HG03280 (cell line): ENCODE data around the gene BTN2A1.
"Not testable (repeated sequence)": the region's sequence is repeated elsewhere in the genome, so short reads cannot be mapped to it uniquely, and the experiment has no call there.

Source experiments
- ATAC-seq: cut with Tn5 transposase; IDR thresholded peaks from one replicate; pipeline ENCODE4 v1.9.1; 2021; ENCODE audit warnings: mild to moderate bottlenecking, moderate library complexity; ENCODE audit not compliant: unreplicated experiment

BTN2A1 gene

DNA sequence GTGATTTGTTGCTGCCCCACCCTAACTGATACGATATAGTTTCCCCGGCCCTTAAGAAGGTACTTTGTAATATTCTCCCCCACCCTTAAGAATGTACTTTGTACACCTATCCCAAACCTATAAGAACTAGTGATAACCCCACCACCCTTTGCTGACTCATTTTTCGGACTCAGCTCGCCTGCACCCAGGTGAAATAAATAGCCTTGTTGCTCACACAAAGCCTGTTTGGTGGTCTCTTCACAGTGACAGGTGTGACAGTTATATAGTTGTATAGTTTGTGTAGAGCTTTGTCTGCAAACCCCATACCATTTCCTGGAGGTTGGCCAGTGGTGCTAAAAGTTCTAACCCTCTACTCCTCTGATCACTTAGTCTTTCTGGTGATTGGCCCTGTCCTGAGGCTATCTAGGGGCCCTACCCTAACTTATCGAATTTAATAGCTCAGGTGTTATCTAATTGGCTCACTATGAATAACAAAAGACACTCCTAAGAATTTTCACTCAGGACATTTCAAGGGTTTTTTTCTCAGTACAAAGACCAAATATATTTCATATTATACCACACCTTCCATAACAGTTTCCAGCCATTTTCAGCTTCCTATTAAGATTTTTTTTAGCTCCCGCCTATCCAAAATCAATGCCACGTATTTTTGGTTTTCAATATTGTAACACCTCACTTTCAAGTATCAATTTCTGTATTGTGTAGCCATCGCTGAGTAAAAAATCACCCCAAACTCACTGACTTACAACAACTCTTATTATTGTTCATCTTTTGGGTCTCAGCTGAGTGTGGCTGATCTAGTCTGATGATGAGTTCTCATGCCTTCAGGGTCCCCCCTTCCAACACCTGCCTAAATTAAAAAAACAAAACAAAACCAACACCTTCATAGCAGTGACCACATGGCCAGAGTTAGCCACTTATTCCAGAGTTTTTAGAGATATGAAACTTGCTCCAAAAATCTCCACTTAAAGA is 32.5 kb downstream of the BTN2A1 start:
- ATAC-seq: no peak

DNA sequence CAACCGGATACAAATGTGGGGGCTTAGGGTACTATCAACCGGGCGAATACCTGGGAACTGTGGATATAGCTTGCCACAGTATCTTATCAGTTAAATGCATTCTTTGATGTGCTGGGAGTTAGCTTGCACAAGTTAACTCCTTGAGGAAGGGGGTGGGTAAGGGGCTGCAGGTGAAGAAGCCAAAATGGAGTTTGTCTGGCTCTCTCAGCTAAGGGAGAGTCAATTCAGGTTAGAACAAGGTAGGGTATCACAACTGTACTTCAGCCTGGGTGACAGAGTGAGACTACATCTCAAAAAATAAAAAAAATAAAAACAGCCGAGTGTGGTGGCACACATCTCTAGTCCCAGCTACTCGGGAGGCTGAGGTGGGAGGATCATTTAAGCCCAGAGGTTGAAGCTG is 33.8 kb downstream of the BTN2A1 start:
- no peak for ATAC-seq

DNA sequence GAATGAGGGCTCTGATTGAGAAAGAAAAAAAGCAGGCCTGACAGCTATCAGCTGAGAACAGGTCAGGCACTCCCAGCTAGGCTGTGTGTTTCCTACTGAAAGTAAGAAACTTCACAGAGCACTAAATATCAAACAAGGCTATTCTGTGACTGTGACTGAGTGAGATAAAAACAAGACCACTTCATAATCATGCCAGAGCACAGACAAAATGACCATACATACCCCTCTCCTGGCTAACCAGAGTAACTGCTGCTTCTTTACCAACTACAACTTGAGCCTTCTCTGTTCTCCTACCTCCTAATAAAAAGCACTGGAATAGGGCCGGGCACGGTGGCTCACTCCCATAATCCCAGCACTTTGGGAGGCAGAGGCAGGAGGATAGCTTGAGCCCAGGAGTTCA is 35.5 kb downstream of the BTN2A1 start:
- no peak for ATAC-seq

DNA sequence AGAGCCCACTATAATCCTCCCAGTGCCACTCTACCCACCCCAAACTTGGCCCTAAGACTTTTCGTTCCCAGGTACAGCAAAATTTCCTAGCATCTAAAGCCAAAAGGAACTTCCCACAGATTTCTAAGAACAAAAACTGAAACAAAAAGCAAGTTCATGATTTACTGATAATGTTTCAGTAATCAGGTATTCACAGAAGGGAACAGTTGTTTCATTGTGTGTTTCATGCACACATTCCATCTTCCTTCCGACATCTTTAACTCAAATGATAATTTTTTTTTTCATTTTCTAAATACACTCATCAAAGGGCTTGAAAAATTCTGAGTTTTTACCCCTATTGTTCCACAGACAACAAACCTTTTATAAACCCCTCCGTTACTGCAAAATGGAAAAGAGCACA is 36.4 kb downstream of the BTN2A1 start:
- no peak for ATAC-seq

DNA sequence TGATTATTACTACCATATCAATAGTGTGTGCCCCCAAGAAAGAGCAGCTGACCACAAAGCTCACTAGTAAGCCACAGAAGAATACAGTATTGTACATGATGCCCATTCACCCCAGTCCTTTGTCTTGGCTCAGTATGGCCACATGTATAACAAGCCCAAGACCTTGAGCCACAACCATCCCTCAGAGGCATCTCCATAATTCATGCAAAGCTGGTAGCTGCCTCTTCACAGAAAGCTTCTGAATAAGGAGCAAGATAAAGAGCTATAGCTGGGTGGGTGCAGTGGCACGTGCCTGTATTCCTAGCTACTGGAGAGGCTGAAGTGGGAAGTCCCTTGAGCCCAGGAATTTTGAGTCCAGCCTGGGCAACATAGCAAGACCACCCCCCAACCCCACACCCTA is 37.5 kb downstream of the BTN2A1 start:
- ATAC-seq: no peak

DNA sequence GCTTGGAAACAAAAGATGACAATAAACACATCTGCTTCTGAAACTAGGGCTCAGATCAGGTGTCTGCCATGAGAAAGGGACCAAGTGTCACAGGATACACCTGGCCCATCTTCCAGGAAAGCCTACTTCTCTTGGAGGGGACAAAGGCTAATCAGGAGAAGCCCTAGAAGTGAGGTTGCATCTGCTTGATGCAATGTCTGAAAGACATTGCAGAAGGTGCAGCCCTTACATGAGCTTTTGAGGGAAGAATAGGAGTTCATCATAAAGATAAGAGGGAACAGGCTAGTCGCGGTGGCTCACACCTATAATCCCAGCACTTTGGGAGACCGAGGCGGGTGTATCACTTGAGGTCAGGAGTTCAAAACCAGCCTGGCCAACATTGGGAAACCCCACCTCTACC is 39.9 kb downstream of the BTN2A1 start:
- ATAC-seq: no peak

DNA sequence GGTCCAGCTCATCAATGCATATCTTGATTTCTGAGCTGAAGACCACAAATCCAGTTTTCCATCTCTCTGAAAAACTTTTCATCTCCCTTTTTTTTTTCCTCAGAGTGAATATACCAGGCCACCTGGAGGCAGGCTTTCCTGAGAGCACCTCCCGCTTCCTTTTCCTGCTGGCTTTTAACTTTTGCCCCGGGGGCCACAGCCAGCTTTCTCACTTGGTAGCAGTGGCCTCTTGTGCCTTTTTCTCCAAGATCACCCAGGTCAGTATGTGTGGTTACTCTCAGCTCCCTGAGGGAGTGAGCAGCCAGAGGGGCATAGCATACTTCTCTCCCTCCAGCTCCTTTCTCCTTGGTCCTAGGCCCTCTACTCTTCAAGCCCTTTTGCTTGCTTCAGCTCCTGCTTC is 42.3 kb downstream of the BTN2A1 start, which contains the start of gene BTN1A1:
TSS of gene BTN1A1 (plus strand) at position 202 of the 400 bp plus-strand sequence. CDS start 984 bp downstream, outside the sequence.
- ATAC-seq: no peak

DNA sequence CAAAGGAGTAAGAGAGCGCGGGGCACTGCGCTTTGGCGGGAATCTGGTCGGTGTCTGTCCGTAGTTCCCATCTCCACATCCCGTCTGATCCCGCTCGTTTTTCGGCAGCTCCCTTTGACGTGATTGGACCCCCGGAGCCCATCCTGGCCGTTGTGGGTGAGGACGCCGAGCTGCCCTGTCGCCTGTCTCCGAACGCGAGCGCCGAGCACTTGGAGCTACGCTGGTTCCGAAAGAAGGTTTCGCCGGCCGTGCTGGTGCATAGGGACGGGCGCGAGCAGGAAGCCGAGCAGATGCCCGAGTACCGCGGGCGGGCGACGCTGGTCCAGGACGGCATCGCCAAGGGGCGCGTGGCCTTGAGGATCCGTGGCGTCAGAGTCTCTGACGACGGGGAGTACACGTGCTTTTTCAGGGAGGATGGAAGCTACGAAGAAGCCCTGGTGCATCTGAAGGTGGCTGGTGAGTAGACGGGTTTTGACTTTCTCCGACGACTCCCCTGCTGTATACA is 43.8 kb downstream of the BTN2A1 start:
- ATAC-seq: no peak

DNA sequence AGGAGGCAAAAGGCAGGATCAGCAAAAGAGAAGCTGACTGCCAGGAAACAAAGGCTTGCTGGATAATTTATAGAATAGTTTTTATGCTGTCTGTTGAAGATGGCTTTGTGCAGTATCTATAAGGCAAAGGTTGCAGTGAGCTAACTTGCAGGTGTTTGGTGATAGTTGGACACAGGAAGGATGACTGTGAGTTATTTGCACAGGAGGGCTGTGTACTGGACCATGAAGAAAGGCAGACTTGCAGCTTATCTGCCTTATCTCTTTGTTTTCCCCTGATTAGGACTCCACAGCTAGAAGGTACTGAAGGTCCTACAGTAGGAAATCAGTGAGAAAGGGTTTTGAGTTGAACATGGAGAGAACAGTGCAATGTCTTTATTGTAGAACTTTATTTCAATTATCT is 44.4 kb downstream of the BTN2A1 start:
- no peak for ATAC-seq

DNA sequence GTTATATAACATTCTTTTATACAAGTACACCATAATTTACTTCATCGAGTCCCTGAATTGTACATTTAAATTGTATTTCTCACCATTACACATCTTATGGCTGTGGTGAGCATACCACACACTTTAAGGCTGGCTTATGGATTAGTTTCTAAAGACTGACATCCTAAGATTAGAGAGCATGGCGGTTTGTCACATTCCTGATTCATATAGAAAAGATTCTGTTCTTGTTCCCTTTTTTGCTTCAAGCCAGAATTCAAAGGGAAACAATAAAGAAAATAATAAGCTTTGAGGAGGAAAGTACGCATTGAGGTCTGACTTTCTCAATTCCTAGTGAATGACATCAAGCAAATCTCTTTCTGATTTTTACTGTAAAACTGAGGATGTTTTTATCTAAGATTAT is 44.9 kb downstream of the BTN2A1 start:
- ATAC-seq: no peak

DNA sequence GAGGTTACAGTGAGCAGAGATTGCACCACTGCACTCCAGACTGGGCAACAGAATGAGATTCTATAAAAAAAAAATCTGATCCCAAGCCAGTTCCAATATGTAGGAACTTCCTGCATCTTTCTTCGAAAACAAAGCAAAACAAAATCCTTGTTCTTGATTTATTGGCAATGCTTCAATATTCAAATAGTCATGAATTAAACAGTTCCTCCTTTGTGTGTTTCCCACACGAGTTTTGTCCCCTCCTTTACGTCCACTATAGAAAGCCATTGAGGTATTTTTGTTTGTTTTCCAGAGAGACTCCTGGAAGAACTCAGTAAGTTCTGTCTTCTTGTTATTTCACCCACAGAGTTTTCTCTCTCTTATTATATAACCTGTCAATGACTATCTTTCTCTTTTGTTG is 49.9 kb downstream of the BTN2A1 start:
- ATAC-seq: no peak

DNA sequence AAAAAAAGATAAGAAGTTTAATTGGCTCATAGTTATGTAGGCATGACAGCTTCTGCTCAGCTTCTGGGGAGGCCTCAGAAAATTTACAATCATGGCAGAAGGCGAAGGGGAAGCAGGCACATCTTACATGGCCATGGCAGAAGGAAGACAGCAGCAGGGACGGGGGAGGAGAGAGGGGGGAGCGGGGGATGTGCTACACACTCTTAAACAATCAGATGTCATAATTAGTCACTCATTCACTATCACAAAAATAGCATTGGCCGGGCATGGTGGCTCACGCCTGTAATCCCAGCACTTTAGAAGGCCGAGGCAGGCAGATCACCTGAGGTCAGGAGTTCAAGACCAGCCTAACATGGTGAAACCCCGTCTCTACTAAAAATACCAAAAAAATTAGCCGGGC is 53.3 kb downstream of the BTN2A1 start:
- ATAC-seq: not testable (repeated sequence)

DNA sequence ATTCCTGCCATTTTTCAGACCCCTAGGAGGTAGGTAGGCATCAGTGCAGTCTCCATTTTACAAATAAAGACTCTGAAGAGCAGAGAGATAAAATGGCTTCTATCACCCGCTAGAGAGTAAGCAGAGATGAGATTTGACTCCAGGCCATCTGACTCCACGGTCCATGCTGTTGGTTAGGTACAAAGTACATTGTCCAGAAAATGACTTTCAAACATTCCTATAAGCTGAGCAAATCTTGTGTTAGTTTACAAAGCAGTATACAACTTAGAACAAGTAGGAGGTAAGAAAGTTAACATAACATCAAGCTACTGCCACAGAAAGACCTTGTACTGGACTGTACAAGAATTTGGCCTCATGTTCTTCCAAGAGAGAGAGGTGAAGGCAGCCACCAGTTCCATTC is 57.2 kb downstream of the BTN2A1 start:
- ATAC-seq: no peak

DNA sequence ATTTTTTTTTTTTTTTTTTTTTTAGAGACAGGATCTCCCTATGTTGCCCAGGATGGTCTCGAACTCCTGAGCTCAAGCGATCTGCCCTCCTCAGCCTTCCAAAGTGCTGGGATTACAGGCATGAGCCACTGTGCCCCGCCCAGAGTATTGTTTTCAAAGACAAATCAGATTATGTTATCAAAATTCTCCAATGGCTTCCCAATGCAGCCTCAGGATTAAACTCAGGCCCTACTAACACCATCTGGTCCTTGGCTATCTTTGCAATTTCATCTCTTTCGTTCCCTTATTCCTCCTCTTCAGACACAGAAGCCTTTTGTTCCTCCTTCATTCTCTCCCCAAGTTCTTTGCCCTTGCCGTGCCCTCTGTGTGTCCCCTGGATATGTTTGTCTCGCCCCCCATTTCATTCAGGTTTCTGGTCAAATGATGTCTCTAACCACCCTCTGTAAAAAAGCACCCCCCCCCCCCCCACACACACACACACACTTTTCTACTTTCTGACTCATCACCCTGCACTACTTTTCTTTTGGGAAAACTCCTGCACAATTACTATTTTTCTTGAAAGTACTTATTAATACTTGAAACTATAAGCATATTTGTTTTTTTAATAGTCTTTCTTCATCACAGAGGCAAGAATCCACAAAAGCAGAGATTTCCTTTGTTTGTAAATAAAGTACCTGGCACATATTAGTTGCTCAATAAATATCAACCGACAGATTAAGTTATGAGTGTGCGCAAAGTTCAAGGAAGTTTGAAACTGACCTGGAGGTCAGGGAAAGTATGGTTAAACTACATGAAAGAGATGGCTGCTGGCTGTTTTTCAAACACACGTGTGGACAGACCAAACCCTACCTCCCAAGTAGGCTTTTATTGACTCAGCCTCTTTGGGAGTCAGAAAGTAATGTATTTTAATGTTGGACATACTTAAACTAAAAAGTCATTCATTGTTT is 59.0 kb downstream of the BTN2A1 start:
- no peak for ATAC-seq
